ENCODE results near the gene KIAA0930.

Gene KIAA0930

DNA sequence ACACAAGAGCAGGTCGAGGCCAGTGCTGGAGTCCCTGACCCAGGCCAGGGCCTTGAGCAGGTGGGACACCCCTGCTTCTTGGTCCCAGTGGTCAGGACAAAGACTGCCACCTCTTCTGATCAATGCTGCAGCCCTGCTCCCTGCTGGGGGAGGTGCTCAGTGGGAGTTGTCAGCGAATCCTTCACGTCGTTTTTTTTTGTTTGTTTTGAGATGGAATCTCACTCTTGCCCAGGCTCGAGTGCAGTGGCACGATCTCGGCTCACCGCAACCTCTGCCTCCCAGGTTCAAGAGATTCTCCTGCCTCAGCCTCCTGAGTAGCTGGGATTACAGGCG is 42.3 kb downstream of the KIAA0930 start:
- no peak for TF ChIP-seq POLR2AphosphoS5 (IDR thresholded peaks at IDR 0.05; ENCODE audit: low read depth, low read length)
- no peak for TF ChIP-seq FOXP2 (optimal IDR thresholded peaks at IDR 0.05; ENCODE audit: borderline replicate concordance, extremely low read depth, extremely low read length, insufficient read depth)
- no peak for TF ChIP-seq TAF1 (IDR thresholded peaks at IDR 0.05; ENCODE audit: borderline replicate concordance, insufficient read depth, low read length)

DNA sequence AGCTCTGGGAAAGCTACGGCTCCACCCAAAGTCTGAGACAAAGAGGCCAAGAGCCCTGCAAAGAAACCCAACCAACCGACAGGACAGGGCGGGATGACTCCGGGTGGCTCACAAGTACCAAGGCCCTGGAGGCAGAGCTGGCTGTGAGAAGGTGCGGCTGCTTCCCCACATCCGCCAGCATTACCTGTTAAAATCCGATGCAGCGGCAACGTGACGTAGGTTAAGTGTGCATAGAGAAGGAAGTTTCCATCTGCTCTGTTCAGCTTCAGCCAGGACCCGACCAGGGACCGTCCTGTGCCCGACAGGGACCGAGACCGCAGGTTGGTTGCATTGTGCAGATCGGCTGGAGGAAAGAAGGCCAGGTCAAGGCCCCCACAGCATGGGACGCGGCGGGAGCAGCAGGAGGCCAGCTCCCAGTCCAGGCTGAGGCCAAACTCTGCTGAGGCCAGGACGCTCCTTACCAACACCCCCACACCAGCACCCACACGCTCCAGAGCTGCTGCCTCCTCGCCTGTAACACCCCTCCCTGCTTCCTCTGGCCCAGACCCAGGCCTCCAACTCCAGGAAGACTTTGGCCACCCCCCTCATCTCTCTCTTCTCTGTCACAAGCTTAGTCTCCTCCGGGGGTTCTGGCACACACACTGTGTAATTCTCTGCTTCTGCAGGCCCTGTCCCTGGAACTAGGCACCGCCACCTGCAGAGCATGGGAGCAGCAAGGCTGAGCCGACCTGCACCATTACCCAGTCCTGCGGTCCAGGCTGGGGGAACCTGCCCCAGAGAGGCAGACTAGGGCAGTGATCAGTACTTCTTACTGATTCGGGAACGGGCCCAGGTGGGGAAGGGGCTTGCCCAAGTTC is 42.9 kb downstream of the KIAA0930 start:
- TF ChIP-seq TAF1 (IDR thresholded peaks at IDR 0.05; ENCODE audit: borderline replicate concordance, insufficient read depth, low read length) (no peak), POLR2AphosphoS5 (IDR thresholded peaks at IDR 0.05; ENCODE audit: low read depth, low read length) (no peak), SIN3A (IDR thresholded peaks at IDR 0.05; ENCODE audit: borderline replicate concordance, insufficient read depth, low read length) (no peak), FOXP2 (optimal IDR thresholded peaks at IDR 0.05; ENCODE audit: borderline replicate concordance, extremely low read depth, extremely low read length, insufficient read depth) (no peak)
- TF ChIP-seq, protein P1, sequence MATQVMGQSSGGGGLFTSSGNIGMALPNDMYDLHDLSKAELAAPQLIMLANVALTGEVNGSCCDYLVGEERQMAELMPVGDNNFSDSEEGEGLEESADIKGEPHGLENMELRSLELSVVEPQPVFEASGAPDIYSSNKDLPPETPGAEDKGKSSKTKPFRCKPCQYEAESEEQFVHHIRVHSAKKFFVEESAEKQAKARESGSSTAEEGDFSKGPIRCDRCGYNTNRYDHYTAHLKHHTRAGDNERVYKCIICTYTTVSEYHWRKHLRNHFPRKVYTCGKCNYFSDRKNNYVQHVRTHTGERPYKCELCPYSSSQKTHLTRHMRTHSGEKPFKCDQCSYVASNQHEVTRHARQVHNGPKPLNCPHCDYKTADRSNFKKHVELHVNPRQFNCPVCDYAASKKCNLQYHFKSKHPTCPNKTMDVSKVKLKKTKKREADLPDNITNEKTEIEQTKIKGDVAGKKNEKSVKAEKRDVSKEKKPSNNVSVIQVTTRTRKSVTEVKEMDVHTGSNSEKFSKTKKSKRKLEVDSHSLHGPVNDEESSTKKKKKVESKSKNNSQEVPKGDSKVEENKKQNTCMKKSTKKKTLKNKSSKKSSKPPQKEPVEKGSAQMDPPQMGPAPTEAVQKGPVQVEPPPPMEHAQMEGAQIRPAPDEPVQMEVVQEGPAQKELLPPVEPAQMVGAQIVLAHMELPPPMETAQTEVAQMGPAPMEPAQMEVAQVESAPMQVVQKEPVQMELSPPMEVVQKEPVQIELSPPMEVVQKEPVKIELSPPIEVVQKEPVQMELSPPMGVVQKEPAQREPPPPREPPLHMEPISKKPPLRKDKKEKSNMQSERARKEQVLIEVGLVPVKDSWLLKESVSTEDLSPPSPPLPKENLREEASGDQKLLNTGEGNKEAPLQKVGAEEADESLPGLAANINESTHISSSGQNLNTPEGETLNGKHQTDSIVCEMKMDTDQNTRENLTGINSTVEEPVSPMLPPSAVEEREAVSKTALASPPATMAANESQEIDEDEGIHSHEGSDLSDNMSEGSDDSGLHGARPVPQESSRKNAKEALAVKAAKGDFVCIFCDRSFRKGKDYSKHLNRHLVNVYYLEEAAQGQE (IDR thresholded peaks at IDR 0.05; ENCODE audit: insufficient read depth in 1 of 2, low read depth in 2 of 2, low read length in 2 of 2), result no peak

DNA sequence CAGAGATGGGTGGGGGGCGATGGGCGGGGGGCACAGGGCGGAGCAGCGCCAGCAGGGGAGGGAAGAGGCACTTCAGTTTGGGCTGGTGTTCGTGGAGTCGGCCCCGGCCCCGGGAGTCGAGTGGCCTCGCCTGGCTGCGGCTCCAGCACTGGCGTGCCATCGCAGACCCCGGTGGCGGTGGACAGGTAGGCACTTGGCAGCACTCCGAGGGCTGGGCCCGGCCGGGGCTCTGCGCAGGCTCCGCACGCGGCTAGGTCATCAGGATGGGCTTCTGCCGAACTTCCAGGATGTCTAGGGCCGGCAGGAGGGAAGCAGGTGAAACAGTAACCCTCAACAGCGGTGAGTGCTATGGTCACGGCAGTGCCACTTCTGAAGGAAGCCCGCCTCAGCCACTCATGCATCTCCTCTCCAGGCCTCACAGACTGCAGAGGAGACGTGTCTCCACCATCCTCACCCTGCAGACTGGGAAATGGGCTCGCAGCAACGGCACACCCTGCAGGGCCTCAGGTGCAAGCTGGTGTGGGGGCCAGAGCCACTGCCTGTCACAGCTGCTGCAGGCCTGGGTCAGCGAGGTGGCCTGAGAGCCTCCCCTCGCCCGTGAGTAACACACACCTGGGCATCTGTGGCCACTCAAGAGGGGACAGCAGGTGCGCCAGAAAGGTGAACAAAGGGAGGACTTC is 43.6 kb downstream of the KIAA0930 start:
- TF ChIP-seq, protein P1 (IDR thresholded peaks at IDR 0.05; ENCODE audit: insufficient read depth in 1 of 2, low read depth in 2 of 2, low read length in 2 of 2), result no peak
- TF ChIP-seq TAF1 (IDR thresholded peaks at IDR 0.05; ENCODE audit: borderline replicate concordance, insufficient read depth, low read length) (no peak), FOXP2 (optimal IDR thresholded peaks at IDR 0.05; ENCODE audit: borderline replicate concordance, extremely low read depth, extremely low read length, insufficient read depth) (no peak), POLR2AphosphoS5 (IDR thresholded peaks at IDR 0.05; ENCODE audit: low read depth, low read length) (no peak), SIN3A (IDR thresholded peaks at IDR 0.05; ENCODE audit: borderline replicate concordance, insufficient read depth, low read length) (no peak)

DNA sequence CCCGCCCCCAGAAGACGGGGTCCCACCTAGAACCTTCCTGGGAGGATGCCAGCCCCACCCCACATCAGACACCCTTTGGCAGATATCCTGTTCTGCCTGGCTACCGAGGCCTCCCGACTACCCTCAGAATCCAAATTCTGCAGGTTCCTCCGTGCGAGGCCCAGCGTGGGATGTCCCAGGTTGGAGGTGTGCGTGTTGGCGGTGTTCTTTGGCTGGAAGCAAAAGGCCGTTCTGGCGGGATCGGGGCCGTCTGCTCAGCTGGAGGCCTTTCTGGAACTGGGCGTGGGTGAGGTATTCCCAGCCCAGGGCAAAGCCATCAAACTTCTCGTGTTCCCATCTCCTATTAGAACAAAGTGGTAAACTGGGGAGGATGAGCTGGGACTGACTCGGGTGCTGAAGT is 44.4 kb downstream of the KIAA0930 start:
- no peak for TF ChIP-seq POLR2AphosphoS5 (IDR thresholded peaks at IDR 0.05; ENCODE audit: low read depth, low read length)
- no peak for TF ChIP-seq SIN3A (IDR thresholded peaks at IDR 0.05; ENCODE audit: borderline replicate concordance, insufficient read depth, low read length)
- TF ChIP-seq FOXP2 (optimal IDR thresholded peaks at IDR 0.05; ENCODE audit: borderline replicate concordance, extremely low read depth, extremely low read length, insufficient read depth), result no peak
- TF ChIP-seq TAF1 (IDR thresholded peaks at IDR 0.05; ENCODE audit: borderline replicate concordance, insufficient read depth, low read length), result no peak
- TF ChIP-seq, protein P1 (IDR thresholded peaks at IDR 0.05; ENCODE audit: insufficient read depth in 1 of 2, low read depth in 2 of 2, low read length in 2 of 2), result no peak

DNA sequence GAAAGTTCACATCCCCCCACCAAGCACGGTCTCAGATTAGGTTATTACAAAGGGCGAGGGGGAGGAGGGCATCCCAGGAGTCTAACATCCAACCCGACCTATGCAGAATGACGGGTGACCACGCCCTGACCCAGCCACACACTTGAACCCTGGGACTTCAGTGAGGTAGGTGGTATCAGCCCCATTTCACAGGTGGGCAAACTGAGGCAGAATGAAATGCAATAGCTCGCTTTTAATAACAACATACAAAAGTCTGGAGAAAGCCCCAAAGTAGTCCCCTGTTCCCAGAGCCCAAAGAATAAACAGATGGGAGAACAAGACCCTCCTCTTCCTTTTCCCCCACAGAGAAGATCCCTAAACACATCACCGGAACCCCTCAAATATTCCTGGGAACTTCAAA is 45.1 kb downstream of the KIAA0930 start:
- TF ChIP-seq POLR2AphosphoS5 (IDR thresholded peaks at IDR 0.05; ENCODE audit: low read depth, low read length) (no peak), FOXP2 (optimal IDR thresholded peaks at IDR 0.05; ENCODE audit: borderline replicate concordance, extremely low read depth, extremely low read length, insufficient read depth) (no peak), TAF1 (IDR thresholded peaks at IDR 0.05; ENCODE audit: borderline replicate concordance, insufficient read depth, low read length) (no peak), SIN3A (IDR thresholded peaks at IDR 0.05; ENCODE audit: borderline replicate concordance, insufficient read depth, low read length) (no peak)
